Stimulated activated CD8-positive, alpha-beta memory T cell treated with anti-CD3 and anti-CD28 coated beads, Interleukin-7, amount 100 ng/mL, for 4 hours (primary cell): ENCODE data around the gene INTU.
"Not testable (repeated sequence)": the region's sequence is repeated elsewhere in the genome, so short reads cannot be mapped to it uniquely, and the experiment has no call there.

Source experiments
- DNase-seq, 2 donors: peaks; one replicate each; pipeline ENCODE4 v3.0.0-alpha.2; 2020; ENCODE audit warnings: low read depth in 2 of 2

INTU gene

GRCh38 chr4:127632420-127633403 lies at the start of gene INTU:
INTU (plus strand) TSS chr4:127632957; CDS start chr4:127633035, 78 bp downstream.
- peak in 1 of 2 donors; percentile 3 for DNase-seq

GRCh38 chr4:127586496-127586895 lies 46.3 kb upstream of the INTU start:
- DNase-seq = not testable (repeated sequence)

GRCh38 chr4:127586922-127587571 lies 45.7 kb upstream of the INTU start:
- no peak for DNase-seq

- DNase-seq = not testable (repeated sequence)
Observed at GRCh38 chr4:127589153-127589552, 43.6 kb upstream of the INTU start.

- DNase-seq = no peak
Observed at GRCh38 chr4:127598656-127599055, 34.1 kb upstream of the INTU start.

- no peak for DNase-seq
Observed at GRCh38 chr4:127601029-127601428, 31.7 kb upstream of the INTU start.

GRCh38 chr4:127604949-127605709 lies 27.6 kb upstream of the INTU start:
- no peak for DNase-seq

- DNase-seq = no peak
Observed at GRCh38 chr4:127606823-127607222, 25.9 kb upstream of the INTU start.

- no peak for DNase-seq
Observed at GRCh38 chr4:127609484-127609883, 23.3 kb upstream of the INTU start.

GRCh38 chr4:127610488-127610887 lies 22.3 kb upstream of the INTU start:
- DNase-seq = no peak

GRCh38 chr4:127616898-127617297 lies 15.9 kb upstream of the INTU start:
- DNase-seq = no peak

- DNase-seq = no peak
Observed at GRCh38 chr4:127618427-127618826, 14.3 kb upstream of the INTU start.

- no peak for DNase-seq
Observed at GRCh38 chr4:127622621-127622920, 10.2 kb upstream of the INTU start.

- no peak for DNase-seq
Observed at GRCh38 chr4:127622921-127623796, 9.6 kb upstream of the INTU start.

GRCh38 chr4:127623797-127624083 lies 9.0 kb upstream of the INTU start:
- no peak for DNase-seq

- no peak for DNase-seq
Observed at GRCh38 chr4:127624173-127624572, 8.6 kb upstream of the INTU start.

- no peak for DNase-seq
Observed at GRCh38 chr4:127629371-127629770, 3.4 kb upstream of the INTU start.

GRCh38 chr4:127630152-127630551 lies 2.6 kb upstream of the INTU start:
- no peak for DNase-seq

- no peak for DNase-seq
Observed at GRCh38 chr4:127631420-127631819, 1.3 kb upstream of the INTU start.

GRCh38 chr4:127634181-127634580 lies 1.4 kb downstream of the INTU start:
- DNase-seq = no peak

- no peak for DNase-seq
Observed at GRCh38 chr4:127641524-127641923, 8.8 kb downstream of the INTU start.

GRCh38 chr4:127642169-127642568 lies 9.4 kb downstream of the INTU start:
- no peak for DNase-seq
